K562 (cell line): Measurements from ENCODE around the gene PRRC2B. TPM values are rescaled to one million over a fixed set of nuclear protein-coding genes. Genes with fewer than 3 reads are reported as not detected.

Source experiments
- BRD9 ChIP-seq: fragments of 450-650 bp; IDR thresholded peaks from 2 replicates; pipeline ENCODE4 v1.6.1; 2018; ENCODE audit warnings: low read depth; ENCODE audit not compliant: partially characterized antibody
- FOXO4 ChIP-seq: fragments of 450-650 bp; formaldehyde crosslinking; IDR thresholded peaks from 2 replicates; pipeline ENCODE4 v1.4.0; 2020; ENCODE audit warnings: mild to moderate bottlenecking, moderate library complexity
- KHSRP ChIP-seq: fragments of 450-650 bp; IDR thresholded peaks from 2 replicates; pipeline ENCODE4 v1.6.1; 2017
- MEIS2 ChIP-seq: fragments of 450-650 bp; IDR thresholded peaks from 2 replicates; pipeline ENCODE4 v1.6.1; 2014; ENCODE audit warnings: mild to moderate bottlenecking; ENCODE audit not compliant: partially characterized antibody
- POLR2A ChIP-seq: fragments of 450-650 bp; conservative IDR thresholded peaks from 2 replicates; pipeline ENCODE4 v1.6.1; 2016
- SREBF2 ChIP-seq: sonication (generic); formaldehyde crosslinking; IDR thresholded peaks from 2 replicates; pipeline ENCODE4 v1.4.0; 2020; ENCODE audit warnings: mild to moderate bottlenecking, missing genetic modification reagents
- U2AF2 ChIP-seq: fragments of 200-400 bp; formaldehyde crosslinking; optimal IDR thresholded peaks from 2 replicates; pipeline ENCODE3; 2017; ENCODE audit warnings: low read depth, mild to moderate bottlenecking, low read length
- XRCC3 ChIP-seq: fragments of 450-650 bp; IDR thresholded peaks from 2 replicates; pipeline ENCODE4 v1.6.1; 2017; ENCODE audit warnings: mild to moderate bottlenecking, moderate library complexity
- ZFP36 ChIP-seq: fragments of 150-350 bp; IDR thresholded peaks from 2 replicates; pipeline ENCODE4 v1.6.1; 2018; ENCODE audit warnings: low read length, low read depth; ENCODE audit not compliant: partially characterized antibody
- ZNF79 ChIP-seq: fragments of 250-450 bp; sonication (Bioruptor Pico); IDR thresholded peaks from 2 replicates; pipeline ENCODE4 v1.4.0; 2020; ENCODE audit warnings: low read depth, mild to moderate bottlenecking, moderate library complexity
- polyA plus RNA-seq, 8 experiments: library from polyadenylated mRNA; depleted of rRNA in 4 of 8; stranded (reverse) in 5 of 8; unstranded in 3 of 8; fragments of >200 nt; fragmentation: Nextera tagmentation in 2 of 8; fragmentation: Illumina TruSeq in 1 of 8; extraction: Ambion mirVana in 2 of 8; extraction: Trizol in 1 of 8; gene quantifications; 2 replicates each; pipeline versions ENCODE4 v1.2.1 to v1.2.3, GENCODE V29; 2011 to 2014; ENCODE audit warnings: inconsistent platforms in 1 of 8, missing spikeins in 1 of 8
- total RNA-seq, 7 experiments: library from RNA; depleted of rRNA in 6 of 7; stranded (reverse); fragments of >200 nt in 6 of 7; fragmentation: Illumina TruSeq in 2 of 7; extraction: Trizol in 2 of 7; gene quantifications; 2 replicates each; pipeline versions ENCODE4 v1.2.1 to v1.2.3, GENCODE V29; 2011 to 2021; ENCODE audit warnings: low replicate concordance in 1 of 7
- TF ChIP-seq, protein P1 (sequence below): IDR thresholded peaks from 3 replicates; pipeline ENCODE4 v1.6.1; 2011; ENCODE audit warnings: borderline replicate concordance, mild to moderate bottlenecking; ENCODE audit not compliant: insufficient read length, insufficient read depth

PRRC2B gene
- total and polyA plus RNA-seq, 9 of the 15 experiments (the other 6 are each of a cell fraction or from before 2014, with no cell fraction given) = 0.34 to 125 (median 30.9) TPM

DNA sequence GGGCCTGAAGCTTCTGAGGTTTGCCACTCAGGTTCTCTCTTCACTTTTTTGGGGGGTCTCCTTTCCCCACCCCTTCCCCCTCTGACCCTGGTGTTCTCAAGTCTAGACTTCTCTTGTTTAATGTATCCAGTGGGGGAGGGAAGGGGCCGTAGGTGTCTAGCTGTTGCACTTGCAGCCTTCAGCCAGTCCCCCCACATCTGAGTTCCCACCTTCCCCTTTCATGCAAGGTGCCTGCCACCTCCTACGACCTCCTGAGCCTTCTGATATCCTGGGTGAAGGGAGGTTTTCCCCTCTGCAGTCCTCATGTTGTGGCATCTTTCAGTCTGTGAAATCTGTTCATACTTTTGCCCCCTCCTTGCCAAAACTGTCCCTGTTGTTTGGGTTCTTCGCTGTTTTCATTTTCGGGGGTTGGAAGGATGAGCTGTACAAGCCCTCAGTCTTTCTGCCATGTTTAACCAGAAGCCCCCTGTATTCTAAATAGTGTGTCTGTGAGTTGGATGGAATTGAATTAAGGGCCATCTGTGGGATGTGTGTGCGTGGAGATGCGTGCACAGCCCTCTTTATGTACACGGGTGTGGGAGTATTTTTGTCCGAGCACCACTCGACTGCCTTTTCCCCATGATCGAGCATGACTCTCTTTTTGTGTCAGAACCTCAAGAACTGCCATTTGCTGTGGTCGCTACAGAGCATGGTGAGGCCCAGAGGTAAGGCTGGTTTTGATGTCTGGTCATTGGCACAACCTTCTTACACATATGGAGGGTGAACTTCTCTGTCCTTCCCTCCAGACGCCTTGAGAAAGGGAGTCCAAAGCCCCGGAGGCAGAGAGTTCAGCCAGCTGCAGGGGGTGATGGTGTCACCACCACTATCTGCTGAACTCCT lies 23.6 kb downstream of the PRRC2B start (continued):
- TF ChIP-seq FOXO4 (no peak), ZFP36 (no peak), SREBF2 (CRISPR knock-in tag) (no peak), U2AF2 (no peak), XRCC3 (no peak), ZNF79 (CRISPR knock-in tag) (no peak), MEIS2 (no peak), BRD9 (no peak), POLR2A (no peak), KHSRP (no peak)
- TF ChIP-seq, protein P1, sequence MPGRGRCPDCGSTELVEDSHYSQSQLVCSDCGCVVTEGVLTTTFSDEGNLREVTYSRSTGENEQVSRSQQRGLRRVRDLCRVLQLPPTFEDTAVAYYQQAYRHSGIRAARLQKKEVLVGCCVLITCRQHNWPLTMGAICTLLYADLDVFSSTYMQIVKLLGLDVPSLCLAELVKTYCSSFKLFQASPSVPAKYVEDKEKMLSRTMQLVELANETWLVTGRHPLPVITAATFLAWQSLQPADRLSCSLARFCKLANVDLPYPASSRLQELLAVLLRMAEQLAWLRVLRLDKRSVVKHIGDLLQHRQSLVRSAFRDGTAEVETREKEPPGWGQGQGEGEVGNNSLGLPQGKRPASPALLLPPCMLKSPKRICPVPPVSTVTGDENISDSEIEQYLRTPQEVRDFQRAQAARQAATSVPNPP = no peak
